HepG2 (cell line): Measurements from ENCODE around the gene WDR7. TPM values are rescaled to one million over a fixed set of nuclear protein-coding genes. Genes with fewer than 3 reads are reported as not detected.

Source experiments
- ATAC-seq: fragments of 200-7000 bp; cut with Tn5 transposase; 3 replicates; pipeline ENCODE4 v1.9.1; 2020; ENCODE audit warnings: mild to moderate bottlenecking, moderate library complexity
- BruUV-seq: library from RNA; stranded (reverse); fragments of 400-500 nt; replicated peaks from 2 replicates; lab custom pipeline; 2021; lab: Mats Ljungman, UMichigan
- CTCF ChIA-PET: fragments of 300-600 bp; formaldehyde crosslinking; extraction: SDS; loops from one replicate; lab custom pipeline; 2021; ENCODE audit warnings: low total read pairs, inconsistent platforms, low intra/inter-chr PET ratio; lab: Yijun Ruan, JAX
- POLR2A ChIA-PET: fragments of 350-600 bp; sonication (Branson Sonifier 250); formaldehyde crosslinking; loops from one replicate; lab custom pipeline; 2020; ENCODE audit warnings: antibody characterized with exemption, inconsistent platforms; lab: Yijun Ruan, JAX
- DNase-seq: peaks from one replicate; pipeline ENCODE4 v3.0.0-alpha.2; 2015; ENCODE audit warnings: low spot score
- FAIRE-seq: peaks from 3 replicates; lab custom pipeline; 2011; peaks lifted over from hg19 to GRCh38; lab: Jason Lieb, UNC
- H2AFZ ChIP-seq: one replicate; pipeline ENCODE4 v1.6.1; 2011; ENCODE audit warnings: low read length, inconsistent platforms
- H3K27ac ChIP-seq: fragments of 300-600 bp; 3 replicates; pipeline ENCODE4 v1.8.0; 2011; ENCODE audit warnings: mixed run types, mild to moderate bottlenecking, mixed read lengths, low read length, inconsistent platforms; ENCODE audit not compliant: insufficient read depth; ENCODE audit errors: extremely low read length
- H3K27me3 ChIP-seq, 2 experiments: fragments of 200-600 bp in 1 of 2; 2 replicates in 1 of 2; 3 replicates in 1 of 2; pipeline versions ENCODE4 v1.6.0 to v1.8.0; 2011; ENCODE audit warnings: low read length in 2 of 2, mild to moderate bottlenecking in 2 of 2, moderate library complexity in 2 of 2, inconsistent platforms in 1 of 2; ENCODE audit not compliant: insufficient read depth in 2 of 2, control insufficient read depth in 1 of 2
- H3K36me3 ChIP-seq, 2 experiments: fragments of 200-600 bp in 1 of 2; replicated peaks in 1 of 2; 2 replicates in 1 of 2; 3 replicates in 1 of 2; pipeline versions ENCODE4 v1.5.1 to v1.8.0; 2011; ENCODE audit warnings: low read length in 2 of 2, inconsistent platforms in 1 of 2; ENCODE audit not compliant: insufficient read depth in 2 of 2, control insufficient read depth in 1 of 2
- H3K4me1 ChIP-seq: 2 replicates; pipeline ENCODE4 v1.5.1; 2012; ENCODE audit warnings: low read length, inconsistent platforms; ENCODE audit not compliant: insufficient read depth
- H3K4me2 ChIP-seq: 2 replicates; pipeline ENCODE4 v1.6.0; 2011; ENCODE audit warnings: low read depth, low read length, inconsistent platforms
- H3K4me3 ChIP-seq, 3 experiments: fragments of 200-600 bp in 1 of 3; sonication (generic), shearing (Covaris generic) in 1 of 3; replicated peaks in 1 of 3; 2 replicates each; pipeline ENCODE4 v1.5.1; 2011 to 2016; ENCODE audit warnings: low read length in 3 of 3, inconsistent platforms in 2 of 3, low read depth in 2 of 3, mild to moderate bottlenecking in 2 of 3, control low read depth in 1 of 3, mixed read lengths in 1 of 3; ENCODE audit not compliant: insufficient read depth in 1 of 3
- H3K79me2 ChIP-seq: one replicate; pipeline ENCODE4 v1.6.1; 2011; ENCODE audit warnings: low read length, inconsistent platforms; ENCODE audit not compliant: insufficient read depth
- H3K9ac ChIP-seq: 2 replicates; pipeline ENCODE4 v1.6.0; 2011; ENCODE audit warnings: mild to moderate bottlenecking, low read depth, low read length, inconsistent platforms; ENCODE audit not compliant: insufficient read depth
- H3K9me3 ChIP-seq: 2 replicates; pipeline ENCODE4 v1.5.1; 2012; ENCODE audit warnings: mild to moderate bottlenecking, low read length
- H4K20me1 ChIP-seq: 2 replicates; pipeline ENCODE4 v1.6.0; 2011; ENCODE audit warnings: inconsistent platforms, mild to moderate bottlenecking, low read length, moderate library complexity; ENCODE audit not compliant: insufficient read depth
- ATF1 ChIP-seq: IDR thresholded peaks from 2 replicates; pipeline ENCODE4 v1.6.1; 2016; ENCODE audit warnings: mild to moderate bottlenecking, control low read depth
- CC2D1A ChIP-seq: sonication (generic); formaldehyde crosslinking; IDR thresholded peaks from 2 replicates; pipeline ENCODE4 v1.8.1; 2023; ENCODE audit warnings: mild to moderate bottlenecking, missing genetic modification reagents
- FIP1L1 ChIP-seq: fragments of 200-400 bp; formaldehyde crosslinking; IDR thresholded peaks from 2 replicates; pipeline ENCODE4 v1.6.1; 2018; ENCODE audit warnings: low read depth, mild to moderate bottlenecking, low read length, moderate library complexity, borderline replicate concordance; ENCODE audit not compliant: insufficient read depth
- FOXM1 ChIP-seq: sonication (generic); formaldehyde crosslinking; IDR thresholded peaks from 2 replicates; pipeline ENCODE4 v1.5.0; 2020; ENCODE audit warnings: missing genetic modification reagents
- KAT7 ChIP-seq: IDR thresholded peaks from 2 replicates; pipeline ENCODE4 v1.6.1; 2018; ENCODE audit warnings: borderline replicate concordance, missing compliant biosample characterization
- KLF15 ChIP-seq: sonication (generic); formaldehyde crosslinking; IDR thresholded peaks from 2 replicates; pipeline ENCODE4 v1.8.1; 2023; ENCODE audit warnings: borderline replicate concordance, mild to moderate bottlenecking, inconsistent platforms, missing genetic modification reagents, mixed read lengths
- NFIC ChIP-seq: IDR thresholded peaks from 2 replicates; pipeline ENCODE4 v1.6.1; 2012; ENCODE audit warnings: mild to moderate bottlenecking, low read length, inconsistent platforms
- NFKBIZ ChIP-seq: IDR thresholded peaks from 2 replicates; pipeline ENCODE4 v1.6.1; 2018; ENCODE audit warnings: missing genetic modification reagents, missing compliant biosample characterization
- RBFOX2 ChIP-seq: fragments of 200-400 bp; formaldehyde crosslinking; IDR thresholded peaks from 2 replicates; pipeline ENCODE4 v1.6.1; 2017; ENCODE audit warnings: low read depth, mild to moderate bottlenecking, low read length
- RORA ChIP-seq: sonication (generic); formaldehyde crosslinking; IDR thresholded peaks from 2 replicates; pipeline ENCODE4 v1.5.0; 2020; ENCODE audit warnings: mild to moderate bottlenecking, missing genetic modification reagents, moderate library complexity
- TBX2 ChIP-seq: sonication (generic); formaldehyde crosslinking; IDR thresholded peaks from 2 replicates; pipeline ENCODE4 v1.5.0; 2020; ENCODE audit warnings: missing genetic modification reagents, mild to moderate bottlenecking, borderline replicate concordance
- ZNF317 ChIP-seq: sonication (generic); formaldehyde crosslinking; IDR thresholded peaks from 2 replicates; pipeline ENCODE4 v1.5.0; 2020; ENCODE audit warnings: mild to moderate bottlenecking, missing genetic modification reagents
- ZNF709 ChIP-seq: sonication (generic); formaldehyde crosslinking; IDR thresholded peaks from 2 replicates; pipeline ENCODE4 v1.5.0; 2020; ENCODE audit warnings: mild to moderate bottlenecking, missing genetic modification reagents
- WGBS: methylation state at CpG from one replicate; pipeline ENCODE4 v1.1.6; 2017; ENCODE audit warnings: low lambda C conversion rate; 5-methylcytosine and 5-hydroxymethylcytosine counted together
- in situ Hi-C: cut with HindIII; loops from 2 replicates; pipeline ENCODE4 v1.10.0; 2017; ENCODE audit warnings: low pct_unique_long_range_greater_than_20kb; ENCODE audit not compliant: extremely low pct_ligation_motif_present
- intact Hi-C: fragments of 100-400 bp; cut with micrococcal nuclease; formaldehyde crosslinking; loops from one replicate; pipeline ENCODE4 v1.10.0; 2022; ENCODE audit not compliant: unreplicated experiment
- polyA plus RNA-seq, 8 experiments: library from polyadenylated mRNA; depleted of rRNA in 3 of 8; stranded (reverse) in 7 of 8; unstranded in 1 of 8; fragments of >200 nt; fragmentation: Illumina TruSeq in 4 of 8; extraction: Trizol in 4 of 8; gene quantifications; 2 replicates each; pipeline versions ENCODE4 v1.2.1 to v1.2.3, GENCODE V29; 2011 to 2016; ENCODE audit warnings: low read depth in 4 of 8, missing spikeins in 1 of 8, mixed read lengths in 1 of 8; ENCODE audit not compliant: insufficient read depth in 1 of 8
- small RNA-seq, 3 experiments: library from RNA; depleted of rRNA; stranded (forward); fragments of <200 nt; gene quantifications; one replicate each; pipeline ENCODE3, GENCODE V24; 2012; ENCODE audit warnings: low read depth in 2 of 3, low replicate concordance in 1 of 3; ENCODE audit not compliant: insufficient read length in 3 of 3, insufficient read depth in 2 of 3
- total RNA-seq, 5 experiments: library from RNA; depleted of rRNA; stranded (reverse); fragments of >200 nt; fragmentation: Illumina TruSeq; extraction: Trizol; gene quantifications; 2 replicates each; pipeline ENCODE4 v1.2.3, GENCODE V29; 2016; ENCODE audit warnings: low read depth in 1 of 5

WDR7 gene
- total and polyA plus RNA-seq, 2 of the 13 experiments (the other 11 are each of a cell fraction or from before 2014, with no cell fraction given): 2.0 to 7.8 TPM

- H4K20me1 ChIP-seq: no peaks in the 10 kb centered on the region
- H3K27ac ChIP-seq: no peak overlapping the region
- no peak overlapping the region for H2AFZ ChIP-seq
- no peak for TF ChIP-seq TBX2 (CRISPR knock-in tag)
- no peak for TF ChIP-seq FIP1L1
- no peak for TF ChIP-seq CC2D1A (CRISPR knock-in tag)
- no peak for TF ChIP-seq FOXM1 (CRISPR knock-in tag)
- no peak for TF ChIP-seq RORA (CRISPR knock-in tag)
- TF ChIP-seq ATF1 (CRISPR knock-in tag): no peak
- no peak for TF ChIP-seq RBFOX2
- no peak for TF ChIP-seq ZNF709 (CRISPR knock-in tag)
- TF ChIP-seq KAT7 (CRISPR knock-in tag): no peak
- no peak for TF ChIP-seq NFIC
- no peak for TF ChIP-seq KLF15
- no peak for TF ChIP-seq NFKBIZ (CRISPR knock-in tag)
- TF ChIP-seq ZNF317 (CRISPR knock-in tag): no peak
- H3K4me1 ChIP-seq: no peaks in the 10 kb centered on the region
- POLR2A ChIA-PET: no interaction called here
- no peak overlapping the region for H3K4me3 ChIP-seq
- no peak overlapping the region for H3K9ac ChIP-seq
- WGBS: 85% methylated on average over 1 of the region's 1 CpG
- H3K27me3 ChIP-seq: no peaks in the 10 kb centered on the region; a peak in 1 of 5 replicates
- CTCF ChIA-PET: no interaction called here
- in situ Hi-C loops: no loop called here
- FAIRE-seq: no peak
- intact Hi-C loops: no loop called here
- H3K9me3 ChIP-seq: no peaks in the 10 kb centered on the region
- no peak for DNase-seq
- H3K36me3 ChIP-seq: no peaks in the 10 kb centered on the region
- H3K79me2 ChIP-seq: no peaks in the 10 kb centered on the region
- ATAC-seq: no peak
- BruUV-seq: no TSS peak
- H3K4me2 ChIP-seq: no peak overlapping the region
Measured at GRCh38 chr18:57086163-57086562, 435.0 kb downstream of the WDR7 start.

Small RNAs within 50 kb of the gene (small RNA-seq; reads per million reads assigned to genes)
- gene RF00012 (0 reads per million in 3 experiments), gene RF00019 (0 reads per million in 3 experiments)

Other genes starting within 250 kb of the WDR7 start
- gene TXNL1, start 12.8 kb upstream of the WDR7 start, total RNA-seq (2016; rRNA removed; fragmentation: Illumina TruSeq; extraction: Trizol): 73.1 and 110 TPM in 2 replicates
- 27.3 and 41.9 TPM in 2 replicates for gene TXNL1, start 12.8 kb upstream of the WDR7 start, polyA plus RNA-seq (2011; rRNA removed)